Measurements from ENCODE around the gene SLC38A1.

Gene SLC38A1

DNA sequence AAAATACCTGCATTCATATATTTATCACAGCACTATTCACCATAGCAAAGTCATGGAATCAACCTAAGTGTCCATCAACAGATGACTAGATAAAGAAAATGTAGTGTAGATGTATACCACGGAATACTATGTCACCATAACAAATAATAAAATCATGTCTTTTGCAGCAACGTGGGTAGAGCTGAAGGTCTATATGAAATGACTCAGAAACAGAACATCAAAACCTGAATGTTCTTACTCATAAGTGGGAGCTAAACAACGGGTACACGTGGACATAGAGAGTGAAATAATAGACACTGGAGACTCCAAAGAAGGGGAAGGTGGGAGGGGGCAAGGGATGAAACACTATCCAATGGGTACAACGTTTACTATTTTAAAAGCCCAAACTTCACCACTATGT is 37.9 kb downstream of the SLC38A1 start:
- DNase-seq (ENCODE audit: low read depth, low spot score), result no peak

DNA sequence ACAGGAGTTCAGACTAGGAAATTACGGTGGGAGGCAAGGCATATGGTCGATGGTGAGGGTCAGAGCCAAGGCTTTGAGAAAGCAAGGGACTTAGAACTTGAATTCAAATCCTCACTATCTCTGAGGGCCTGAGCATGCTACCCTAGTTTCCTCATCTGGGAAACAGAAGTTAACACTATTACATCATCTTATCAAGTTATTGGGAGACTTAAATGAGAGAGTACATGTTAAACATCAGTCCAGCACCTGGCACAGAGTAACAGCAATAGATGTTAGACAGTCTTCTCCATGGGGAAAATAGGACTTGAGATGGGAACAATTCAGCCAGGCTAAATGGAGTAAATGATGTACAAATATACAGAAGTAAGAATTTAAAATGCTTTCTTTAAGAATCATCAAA is 38.5 kb downstream of the SLC38A1 start:
- no peak for DNase-seq (ENCODE audit: low read depth, low spot score)

DNA sequence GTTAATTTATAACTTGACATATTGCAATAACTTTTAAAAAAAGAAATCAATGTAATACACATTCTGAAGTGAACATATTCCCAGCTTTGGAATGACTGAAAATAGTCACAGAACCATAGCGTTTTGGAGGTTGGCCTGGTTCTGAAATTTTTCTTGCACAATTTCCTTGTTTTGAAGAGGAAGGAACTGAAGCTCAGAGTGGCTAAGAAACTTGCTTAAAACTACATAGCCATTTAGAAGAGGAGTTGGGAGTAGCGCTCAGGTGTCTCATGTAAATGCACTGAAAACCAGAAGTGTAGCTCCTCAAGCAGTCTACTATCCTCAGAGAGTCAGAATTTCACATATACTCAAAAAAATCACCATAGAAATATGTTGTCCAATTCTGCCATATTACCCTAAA is 41.2 kb downstream of the SLC38A1 start:
- DNase-seq (ENCODE audit: low read depth, low spot score), result no peak

DNA sequence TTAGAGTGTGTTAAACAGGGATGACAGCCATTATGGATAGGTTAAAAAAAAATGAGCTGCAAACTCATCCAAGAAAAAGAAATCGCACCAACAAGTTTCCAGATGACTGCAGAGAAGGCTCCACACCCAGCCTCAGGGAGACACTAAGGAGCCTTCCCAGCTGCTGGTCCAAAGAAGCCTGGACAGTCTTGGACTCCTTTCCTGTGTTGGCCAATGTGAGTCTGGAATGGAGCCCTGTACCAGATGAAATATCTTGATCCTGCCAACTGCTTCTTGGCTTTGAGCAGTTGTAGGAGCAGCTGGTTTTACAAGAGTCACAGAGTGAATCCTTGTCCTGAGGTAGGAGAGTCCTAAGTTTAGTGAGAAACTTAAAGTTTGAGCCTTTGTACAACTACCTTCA is 44.5 kb downstream of the SLC38A1 start:
- no peak for DNase-seq (ENCODE audit: low read depth, low spot score)

DNA sequence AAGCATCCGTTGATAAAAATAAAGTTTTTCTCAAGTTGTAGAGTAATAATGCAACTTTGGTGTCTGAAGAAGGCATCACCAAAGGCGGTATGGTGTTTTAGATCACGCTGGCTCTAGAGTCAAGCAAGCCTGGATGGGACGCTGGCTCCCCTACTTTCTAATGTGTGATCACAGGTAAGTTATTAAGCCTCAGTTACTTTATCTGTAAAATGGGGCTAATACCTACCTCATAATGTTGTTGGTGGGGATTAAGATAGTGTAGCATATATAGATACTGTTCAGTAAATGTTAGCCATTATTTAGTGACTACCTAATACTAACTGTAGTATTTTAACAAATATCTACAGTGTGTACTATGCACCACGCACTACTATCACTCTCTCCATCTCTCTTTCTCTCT is 45.8 kb downstream of the SLC38A1 start:
- DNase-seq (ENCODE audit: low read depth, low spot score), result no peak

DNA sequence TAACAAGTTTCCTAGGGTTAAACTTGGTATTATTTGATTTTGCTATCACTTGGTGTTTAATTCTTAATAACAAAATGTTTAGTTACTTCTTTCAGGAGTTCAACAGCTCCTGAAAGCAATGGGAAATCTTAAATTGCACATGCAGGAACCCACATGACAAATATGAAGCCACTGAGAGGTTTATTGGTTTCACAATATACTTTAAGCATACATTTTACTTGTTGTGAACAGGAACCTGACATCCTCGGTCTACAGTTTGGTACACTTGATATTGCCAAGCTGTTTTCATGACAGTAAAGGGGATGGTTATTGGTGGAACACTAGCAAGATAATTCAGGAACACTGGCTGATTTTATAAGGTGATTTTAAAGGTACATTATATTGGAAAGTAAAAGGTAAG is 46.2 kb downstream of the SLC38A1 start:
- no peak for DNase-seq (ENCODE audit: low read depth, low spot score)

DNA sequence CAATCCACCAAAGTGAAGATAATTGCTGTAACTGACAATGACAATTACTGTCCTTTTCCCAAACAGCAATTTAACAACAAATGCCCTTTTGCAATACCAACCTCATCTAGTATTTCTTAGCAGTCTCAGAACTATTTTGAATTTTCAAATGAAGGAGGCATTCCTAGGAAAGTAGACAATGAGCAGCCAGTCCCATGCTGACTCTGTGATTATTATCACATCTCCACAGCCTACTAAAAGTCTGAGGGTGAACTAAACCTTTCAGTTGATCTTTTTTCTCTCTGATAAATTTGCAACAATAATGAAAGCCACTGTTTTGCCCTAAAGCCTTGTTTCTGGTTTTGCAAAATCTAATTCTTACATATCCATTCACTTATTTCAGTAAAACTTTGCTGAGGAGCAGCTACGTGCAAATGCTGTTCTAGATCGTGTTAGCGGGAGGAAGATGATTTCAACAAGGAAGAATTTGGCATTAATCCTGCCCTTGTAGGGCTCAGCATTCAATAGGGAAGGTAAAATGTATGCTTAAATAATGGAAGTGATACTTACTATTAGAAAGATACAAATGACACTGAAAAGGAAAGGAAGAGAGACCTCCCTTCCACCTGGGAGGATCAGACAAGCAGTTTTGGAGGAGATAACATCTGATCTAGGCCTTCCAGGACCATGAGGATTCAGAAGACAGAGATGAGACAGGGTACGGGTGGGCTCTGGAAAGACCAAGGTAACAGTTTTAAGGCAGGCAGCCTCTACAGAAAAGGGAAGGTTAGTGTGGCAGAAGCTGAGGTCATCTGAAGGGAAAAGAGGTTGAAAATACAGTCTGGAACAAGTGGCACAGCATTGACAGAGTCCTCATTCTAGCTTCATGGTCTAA is 47.4 kb downstream of the SLC38A1 start:
- no peak for DNase-seq (ENCODE audit: low read depth, low spot score)

DNA sequence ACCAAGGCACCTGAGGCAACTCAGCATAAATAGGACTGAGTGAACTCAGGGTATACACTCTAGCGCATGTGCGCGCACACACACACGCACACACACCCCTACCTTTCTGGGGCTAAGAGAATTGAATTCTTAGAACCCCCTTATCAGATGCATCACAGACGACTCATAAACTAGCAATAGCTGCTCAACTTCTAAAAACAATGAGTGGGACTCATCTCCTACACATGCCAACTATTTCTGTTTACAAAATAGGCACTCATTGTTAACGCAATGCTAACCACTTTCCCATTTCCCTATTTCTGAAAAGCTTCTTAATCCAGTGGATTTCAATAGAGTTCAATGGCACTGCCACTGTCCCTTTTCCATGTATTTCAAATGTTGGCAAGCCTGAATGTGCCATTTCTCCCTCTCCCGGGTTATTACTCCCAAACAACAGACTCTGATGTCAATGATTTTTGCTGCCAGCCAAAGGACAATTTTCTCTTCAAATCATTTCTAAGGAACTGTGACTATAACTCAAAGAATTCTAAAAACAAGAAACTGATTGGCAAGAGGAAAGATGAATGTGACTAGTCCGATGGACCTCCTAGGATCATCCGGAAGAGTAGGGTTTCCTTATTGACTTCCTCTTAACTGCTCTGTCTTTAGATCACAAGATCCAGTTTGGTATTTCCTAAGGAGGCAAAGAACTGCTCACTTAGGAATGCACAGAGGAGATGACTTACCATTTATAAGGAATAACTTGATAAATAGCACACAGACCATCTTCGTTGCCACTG is 48.8 kb downstream of the SLC38A1 start:
- DNase-seq (ENCODE audit: low read depth, low spot score), result no peak

DNA sequence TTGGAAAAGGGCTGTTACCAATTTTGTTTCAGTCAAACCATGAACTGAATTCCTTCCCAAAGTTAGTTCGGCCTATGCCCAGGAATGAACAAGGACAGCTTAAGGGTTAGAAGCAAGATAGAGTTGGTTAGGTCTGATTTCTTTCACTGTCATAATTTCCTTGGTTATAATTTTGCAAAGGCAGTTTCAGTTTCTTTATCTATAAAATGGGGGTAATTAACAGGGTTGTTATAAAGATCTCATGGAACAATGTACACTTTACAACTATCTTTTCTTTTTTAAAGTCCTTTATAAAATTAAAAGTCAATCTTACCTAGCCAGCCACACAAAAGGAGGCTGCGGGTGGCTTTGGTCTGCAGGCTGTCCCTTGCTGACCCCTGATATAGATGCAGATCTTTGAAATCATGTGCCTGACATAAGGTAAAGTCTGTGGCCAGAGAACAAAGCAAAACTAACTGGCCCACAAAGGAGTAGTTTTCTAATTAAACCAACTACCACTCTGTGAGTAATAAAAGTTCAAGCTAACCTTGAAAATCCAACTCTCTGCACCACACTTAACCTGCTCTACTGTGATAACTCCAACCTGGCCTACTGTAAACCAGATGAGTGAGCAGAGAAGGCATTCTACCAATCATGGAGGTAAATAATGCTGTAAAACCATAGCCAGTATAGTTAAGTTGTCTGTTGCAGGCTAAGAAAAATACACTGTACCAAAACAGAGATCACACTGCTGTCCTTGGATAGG is 49.5 kb downstream of the SLC38A1 start:
- DNase-seq (ENCODE audit: low read depth, low spot score), result no peak

DNA sequence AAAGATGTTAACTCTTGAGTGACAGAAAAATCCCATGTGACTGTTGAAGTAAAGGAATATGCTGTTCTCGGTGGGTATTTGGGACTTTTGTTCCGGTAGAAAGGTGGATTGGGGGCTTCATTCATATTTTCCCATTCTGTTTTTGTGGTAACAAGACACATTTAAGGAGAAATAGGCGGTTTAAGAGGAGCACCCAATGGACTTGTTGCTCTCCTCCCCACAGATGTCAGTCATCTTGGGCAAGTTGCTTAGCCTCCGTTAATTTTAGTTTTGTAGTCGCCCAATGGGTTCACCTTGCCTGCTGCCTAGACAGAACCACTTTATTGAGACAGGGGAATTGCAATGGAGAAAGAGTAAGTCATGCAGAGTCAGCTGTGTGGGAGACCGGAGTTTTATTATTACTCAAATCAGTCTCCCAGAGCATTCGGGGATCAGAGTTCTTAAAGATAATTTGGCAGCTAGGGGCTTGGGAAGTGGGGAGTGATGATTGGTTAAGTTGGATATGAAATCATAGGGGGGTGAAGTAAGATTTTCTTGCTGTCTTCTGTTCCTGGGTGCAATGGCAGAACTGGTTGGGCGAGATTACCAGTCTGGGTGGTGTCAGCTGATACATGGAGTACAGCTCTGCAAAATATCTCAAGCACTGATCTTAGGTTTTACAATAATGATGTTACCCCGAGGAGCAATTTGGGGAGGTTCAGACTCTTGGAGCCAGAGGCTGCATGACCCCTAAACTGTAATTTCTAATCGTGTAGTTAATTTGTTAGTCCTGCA is 50.3 kb downstream of the SLC38A1 start:
- DNase-seq (ENCODE audit: low read depth, low spot score), result no peak

DNA sequence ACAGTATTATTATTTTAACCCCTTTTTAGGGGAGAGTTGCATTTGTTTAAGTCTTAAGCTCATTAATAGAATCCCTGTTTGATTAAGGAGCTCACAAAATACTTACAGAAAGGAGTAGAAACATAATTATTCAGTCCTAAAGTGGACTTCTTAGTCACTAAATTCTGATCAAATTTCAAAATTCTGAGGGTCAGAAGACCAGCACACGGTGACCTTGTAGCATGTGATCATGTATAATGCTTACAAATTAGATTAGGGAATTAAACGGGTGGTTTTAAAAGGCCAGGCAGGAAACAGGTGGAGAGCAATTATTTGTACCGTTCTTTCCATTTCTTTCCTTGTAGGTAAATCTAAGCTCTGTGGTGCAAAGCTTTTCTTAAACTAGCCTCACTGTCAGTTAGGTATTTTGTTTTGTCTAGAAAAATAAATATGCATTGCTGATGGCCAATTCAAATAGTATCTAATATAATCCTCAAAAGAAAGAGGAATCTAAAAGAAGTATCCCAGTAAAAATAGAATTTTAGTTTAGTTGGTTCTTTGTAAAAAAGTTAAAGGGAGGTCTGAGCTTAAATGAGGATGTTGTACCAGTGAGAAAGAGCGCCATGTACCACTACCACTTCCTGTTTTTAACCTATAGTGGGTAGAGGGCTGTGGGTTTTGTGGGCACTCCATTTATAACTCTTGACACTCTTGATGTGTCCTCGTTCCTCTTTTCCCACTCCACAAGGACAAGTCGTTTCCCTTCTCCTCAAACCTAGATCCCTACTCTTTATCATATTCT is 51.1 kb downstream of the SLC38A1 start:
- DNase-seq (ENCODE audit: low read depth, low spot score), result no peak

DNA sequence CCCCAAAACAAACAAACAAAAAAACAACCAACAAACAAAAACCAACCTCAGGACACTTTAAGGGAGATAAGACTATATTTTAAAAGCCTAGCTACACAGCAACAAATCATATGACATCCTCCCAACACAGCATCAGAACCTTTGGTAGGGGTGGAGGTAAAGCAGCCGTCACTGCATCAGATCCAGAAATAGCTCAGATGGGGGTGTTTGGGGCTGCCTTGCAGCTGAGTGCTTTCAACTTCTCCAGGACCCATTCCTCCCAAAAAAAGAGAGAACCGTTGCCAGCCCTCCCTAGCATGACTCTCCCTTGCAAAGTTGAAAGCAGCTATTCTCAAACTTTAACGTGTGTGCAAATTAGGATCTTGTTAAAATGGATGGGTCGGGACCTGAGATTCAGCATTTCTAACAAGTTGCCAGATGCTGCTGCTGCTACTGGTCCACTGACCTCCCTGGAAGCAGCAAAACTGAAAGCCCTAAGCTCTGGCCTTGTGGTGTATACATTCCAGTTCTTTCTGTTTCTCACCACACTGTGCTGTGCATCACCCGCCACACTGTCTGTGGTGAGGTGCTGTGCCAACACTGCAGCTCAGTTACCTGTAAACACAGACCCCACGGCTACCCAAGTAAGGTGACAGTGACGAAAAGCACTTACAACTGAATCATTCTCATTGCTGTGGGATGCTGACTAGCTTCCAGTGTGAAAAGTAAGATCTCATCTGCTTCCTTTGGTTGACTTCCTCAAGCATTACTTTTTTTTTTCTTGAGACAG is 54.0 kb downstream of the SLC38A1 start:
- DNase-seq (ENCODE audit: low read depth, low spot score), result no peak

DNA sequence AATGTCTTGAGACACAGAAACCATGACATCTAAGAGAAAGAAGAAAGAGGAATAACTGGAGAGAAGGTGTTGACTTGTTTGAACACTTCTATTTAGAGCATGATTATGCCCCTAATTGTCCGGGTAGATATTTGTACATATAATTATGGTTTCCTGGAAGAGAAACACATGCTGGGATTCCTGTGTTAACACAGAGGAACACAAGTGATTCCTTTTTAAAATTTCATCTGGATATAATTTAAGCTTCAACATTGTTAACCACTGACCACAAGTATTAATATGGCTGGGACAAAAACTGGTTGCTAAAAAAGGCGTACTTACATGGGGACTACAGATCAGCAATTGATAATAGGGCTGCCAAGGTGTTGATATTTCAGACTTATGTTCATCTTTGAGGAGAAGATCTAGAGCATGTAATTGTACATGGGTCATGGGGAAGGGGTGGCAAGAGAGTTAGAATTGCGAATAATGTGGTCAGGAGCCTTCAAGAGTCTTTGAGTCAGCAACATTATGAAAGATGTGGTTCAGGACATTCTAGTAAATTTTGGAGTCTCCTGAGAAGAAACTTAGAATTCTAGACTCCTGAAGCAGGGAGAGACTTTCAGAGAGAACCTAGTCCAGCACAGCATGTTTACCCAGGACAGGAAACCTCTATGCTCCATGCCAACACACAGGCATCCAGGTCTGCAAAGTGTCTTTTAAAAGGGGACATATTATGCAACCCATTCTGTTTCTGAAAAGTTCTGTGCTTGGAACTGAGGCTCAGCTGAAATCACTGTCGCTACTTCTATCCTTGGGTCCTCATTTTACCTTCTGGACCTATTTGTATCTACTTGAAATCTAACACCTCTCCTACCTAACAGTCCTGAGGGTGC is 56.5 kb downstream of the SLC38A1 start:
- DNase-seq (ENCODE audit: low read depth, low spot score), result no peak

DNA sequence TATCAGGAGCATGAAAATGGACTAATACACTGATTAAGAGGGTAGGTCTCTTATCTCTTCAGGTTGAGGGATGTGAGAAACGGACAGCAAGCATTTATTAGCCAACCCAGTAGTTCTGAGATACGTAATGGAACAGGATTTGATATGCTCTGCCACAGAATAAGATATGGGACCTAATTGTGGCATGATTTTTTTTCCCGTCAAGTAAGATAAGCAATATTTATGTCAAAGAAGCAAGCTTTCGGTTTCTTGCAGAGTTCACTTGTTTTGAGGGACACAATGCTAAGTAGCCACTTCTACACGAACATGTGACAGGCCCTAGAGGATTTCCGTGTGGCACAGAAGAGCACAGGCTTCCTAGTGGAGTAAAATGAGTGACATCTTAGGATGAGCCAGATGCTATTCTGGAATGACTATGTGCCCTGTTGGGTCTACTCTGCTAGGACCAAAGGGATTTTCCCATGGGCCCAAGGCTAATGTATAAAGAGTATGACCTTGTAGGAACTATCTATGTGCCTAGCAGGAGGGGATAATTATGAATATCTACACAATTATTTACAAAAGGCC is 57.9 kb downstream of the SLC38A1 start:
- no peak for DNase-seq (ENCODE audit: low read depth, low spot score)

DNA sequence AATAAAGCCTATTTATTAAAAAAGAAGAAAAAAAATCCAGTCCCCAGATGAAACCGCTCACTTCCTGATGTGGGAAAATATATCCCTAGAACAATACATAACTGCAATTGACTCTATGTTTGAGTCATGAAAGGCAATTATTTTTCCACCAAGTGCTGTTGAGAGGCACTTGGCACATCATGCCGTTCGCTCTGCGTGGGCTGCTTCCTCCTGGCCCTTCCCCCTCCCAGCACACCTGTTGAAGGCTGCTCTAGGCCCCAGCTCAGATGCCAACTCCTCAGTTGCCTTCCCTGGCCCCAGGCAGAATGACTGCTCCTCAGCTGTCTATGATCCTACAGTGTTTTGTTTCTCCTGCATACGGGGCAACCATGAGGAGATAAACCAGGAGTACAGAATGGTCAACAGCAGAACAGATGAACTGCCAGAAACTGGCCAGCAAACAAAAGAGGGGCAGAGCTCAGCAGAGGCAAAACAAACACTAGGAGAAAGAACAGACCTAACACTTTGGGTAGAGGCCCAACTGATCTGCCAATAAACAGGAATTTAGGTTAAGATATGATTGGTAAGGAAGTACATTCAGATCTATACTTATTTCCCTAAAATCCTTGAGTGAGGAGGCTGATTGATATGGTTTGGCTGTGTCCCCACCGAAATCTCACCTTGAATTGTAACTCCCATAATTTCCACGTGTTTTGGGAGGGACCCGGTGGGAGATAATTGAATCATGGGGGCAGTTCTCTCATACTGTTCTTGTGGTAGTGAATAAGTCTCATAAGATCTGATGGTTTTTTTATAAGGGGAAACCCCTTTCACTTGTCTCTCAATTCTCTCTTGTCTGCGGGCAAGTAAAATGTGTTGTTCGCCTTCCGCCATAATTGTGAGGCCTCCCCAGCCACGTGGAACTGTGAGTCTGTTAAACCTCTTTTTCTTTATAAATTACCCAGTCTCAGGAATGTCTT is 58.6 kb downstream of the SLC38A1 start:
- DNase-seq (ENCODE audit: low read depth, low spot score), result no peak

DNA sequence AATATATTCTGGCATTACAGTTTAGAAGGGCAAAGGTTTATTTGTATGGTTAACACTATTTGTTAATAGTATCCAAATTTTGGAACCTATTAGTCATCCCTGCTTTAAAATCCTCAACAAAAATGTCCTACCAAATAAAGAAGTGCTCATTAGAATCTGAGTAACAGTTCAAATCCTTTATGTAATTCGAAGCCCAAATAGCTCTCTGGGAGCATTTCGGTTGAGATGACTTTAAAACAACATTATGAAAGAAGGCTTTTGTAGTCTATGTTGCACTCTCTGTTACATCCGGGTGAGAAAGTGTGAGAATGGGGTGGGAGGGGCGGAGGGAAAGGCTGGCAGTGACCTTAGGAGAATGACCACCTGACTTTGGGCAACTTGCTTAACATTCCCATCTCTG is 59.7 kb downstream of the SLC38A1 start:
- no peak for DNase-seq (ENCODE audit: low read depth, low spot score)

DNA sequence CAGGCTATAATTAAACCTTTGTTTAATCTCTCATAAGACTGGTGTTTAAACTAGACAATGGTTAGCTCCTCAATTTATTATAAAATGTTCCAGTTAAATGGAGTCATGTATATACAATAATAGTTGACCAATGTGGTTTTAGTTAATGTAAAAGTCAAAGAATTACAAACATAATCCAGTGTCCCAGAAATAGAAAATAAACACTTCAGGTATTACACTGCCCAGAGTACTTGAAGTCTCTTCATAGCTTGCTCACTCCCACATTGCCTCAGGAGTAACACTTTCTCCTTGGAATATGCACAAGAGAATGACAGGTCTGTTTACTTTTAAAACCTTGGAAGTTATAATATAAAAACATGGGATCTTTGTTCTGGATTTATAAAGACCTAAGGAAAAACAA is 60.5 kb downstream of the SLC38A1 start:
- DNase-seq (ENCODE audit: low read depth, low spot score), result no peak

DNA sequence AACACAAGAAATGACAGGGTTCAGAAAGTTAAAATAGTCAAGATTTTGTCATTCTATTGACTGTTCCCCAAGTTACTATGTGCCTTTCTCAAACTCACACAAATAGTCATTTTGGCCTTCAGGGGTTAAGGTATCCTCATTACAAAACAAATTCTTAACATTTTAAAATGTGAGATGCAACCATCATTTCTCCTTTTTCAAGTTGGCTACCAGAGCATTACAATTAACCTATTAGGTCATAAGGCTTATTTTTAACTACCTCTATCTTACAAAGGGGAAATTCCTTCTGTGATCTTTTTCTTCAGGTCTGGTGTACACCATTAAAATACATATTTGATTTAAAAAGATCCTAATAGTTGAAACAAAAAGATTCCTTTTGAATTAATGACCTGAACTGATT is 61.2 kb downstream of the SLC38A1 start:
- no peak for DNase-seq (ENCODE audit: low read depth, low spot score)
